ENCODE results near the gene PHGDH.

DNA sequence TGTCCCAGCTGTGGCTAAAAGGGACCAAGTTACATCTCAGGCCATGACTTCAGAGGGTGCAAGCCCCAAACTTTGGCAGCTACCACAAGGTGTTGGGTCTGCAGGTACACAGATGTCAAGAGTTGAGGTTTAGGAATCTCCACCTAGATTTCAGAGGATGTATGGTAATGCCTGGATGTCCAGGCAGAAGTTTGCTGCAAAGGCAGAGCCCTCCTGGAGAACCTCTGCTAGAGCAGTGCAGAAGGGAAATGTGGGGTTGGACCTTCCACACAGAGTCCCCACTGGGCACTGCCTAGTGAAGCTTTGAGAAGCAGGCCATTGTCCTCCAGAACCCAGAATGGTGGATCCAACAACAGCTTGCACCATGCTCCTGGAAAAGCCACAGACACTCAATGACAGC lies 10.1 kb upstream of the PHGDH start:
- TF ChIP-seq POLR2A (IDR thresholded peaks at IDR 0.05; ENCODE audit: low read depth, low read length) (no peak), POLR2AphosphoS5 (IDR thresholded peaks at IDR 0.05; ENCODE audit: low read depth, low read length) (no peak), TAF1 (IDR thresholded peaks at IDR 0.05; ENCODE audit: borderline replicate concordance, low read depth, low read length) (no peak)

All from GM12892 (cell line).